ENCODE measurements around the gene SKAP1. TPM values are rescaled to one million over a fixed set of nuclear protein-coding genes. Genes with fewer than 3 reads are reported as not detected.
"Not testable (repeated sequence)": the region's sequence is repeated elsewhere in the genome, so short reads cannot be mapped to it uniquely, and the experiment has no call there.

The SKAP1 gene
- total and polyA plus RNA-seq, 2 donors (not counting 1 experiment from before 2014, with no cell fraction given), result not detected

DNA sequence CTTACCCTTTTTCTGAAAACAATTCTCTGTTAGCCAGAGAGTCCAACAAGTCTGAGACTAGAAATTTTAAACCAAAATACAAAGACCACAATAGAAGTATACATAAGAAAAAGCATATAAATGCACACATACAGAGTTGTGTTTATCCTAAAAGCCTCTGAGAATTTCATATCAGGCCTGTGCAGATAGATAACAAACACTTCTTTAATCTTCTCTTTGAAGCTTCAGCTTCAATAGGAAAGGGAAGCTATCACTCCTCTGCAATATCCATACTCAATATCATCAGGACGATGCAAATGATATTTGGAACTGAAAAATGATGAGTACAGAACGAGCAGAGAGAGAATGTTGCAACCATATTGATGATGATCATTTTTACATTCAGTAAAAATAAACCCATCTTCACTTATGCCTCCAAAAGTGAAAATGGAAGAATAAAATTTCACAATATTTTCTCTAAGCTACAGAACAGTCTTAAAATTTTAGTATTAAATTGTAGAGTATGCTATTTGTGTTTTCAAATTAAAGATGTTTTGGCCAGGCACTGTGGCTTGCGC, 61.6 kb downstream of the SKAP1 start:
- Histone ChIP-seq H3K9me3 (ENCODE audit: control insufficient read depth, insufficient read depth, low read depth, low read length) (no peaks in the 10 kb centered on the region), H3K4me2 (ENCODE audit: extremely low read depth, insufficient read depth, low read length) (no peak overlapping the region), H2AFZ (ENCODE audit: low read length) (no peak overlapping the region), H3K27me3 (ENCODE audit: control insufficient read depth, insufficient read depth, low read length) (peaks cover 2% of the 10 kb centered on the region), H3K4me1 (ENCODE audit: control insufficient read depth, extremely low read depth, insufficient read depth, low read length) (no peaks in the 10 kb centered on the region), H3K9ac (ENCODE audit: insufficient read depth, low read length) (no peak overlapping the region), H3K4me3 (replicated peaks in 1 of 4; ENCODE audit: control extremely low read depth in 1 of 4, insufficient read depth in 1 of 4, low read depth in 3 of 4, low read length in 4 of 4) (no peak overlapping the region), H4K20me1 (ENCODE audit: control insufficient read depth, extremely low read depth, insufficient read depth, low read length) (no peaks in the 10 kb centered on the region), H3K36me3 (ENCODE audit: control insufficient read depth, insufficient read depth, low read length) (no peaks in the 10 kb centered on the region), H3K27ac (ENCODE audit: insufficient read depth, low read length) (no peak overlapping the region), H3K79me2 (ENCODE audit: control insufficient read depth, insufficient read depth, low read length) (no peaks in the 10 kb centered on the region)
- no peak for TF ChIP-seq EZH2 (IDR thresholded peaks at IDR 0.05; ENCODE audit: low read length, missing control alignments)
- TF ChIP-seq, protein P1, sequence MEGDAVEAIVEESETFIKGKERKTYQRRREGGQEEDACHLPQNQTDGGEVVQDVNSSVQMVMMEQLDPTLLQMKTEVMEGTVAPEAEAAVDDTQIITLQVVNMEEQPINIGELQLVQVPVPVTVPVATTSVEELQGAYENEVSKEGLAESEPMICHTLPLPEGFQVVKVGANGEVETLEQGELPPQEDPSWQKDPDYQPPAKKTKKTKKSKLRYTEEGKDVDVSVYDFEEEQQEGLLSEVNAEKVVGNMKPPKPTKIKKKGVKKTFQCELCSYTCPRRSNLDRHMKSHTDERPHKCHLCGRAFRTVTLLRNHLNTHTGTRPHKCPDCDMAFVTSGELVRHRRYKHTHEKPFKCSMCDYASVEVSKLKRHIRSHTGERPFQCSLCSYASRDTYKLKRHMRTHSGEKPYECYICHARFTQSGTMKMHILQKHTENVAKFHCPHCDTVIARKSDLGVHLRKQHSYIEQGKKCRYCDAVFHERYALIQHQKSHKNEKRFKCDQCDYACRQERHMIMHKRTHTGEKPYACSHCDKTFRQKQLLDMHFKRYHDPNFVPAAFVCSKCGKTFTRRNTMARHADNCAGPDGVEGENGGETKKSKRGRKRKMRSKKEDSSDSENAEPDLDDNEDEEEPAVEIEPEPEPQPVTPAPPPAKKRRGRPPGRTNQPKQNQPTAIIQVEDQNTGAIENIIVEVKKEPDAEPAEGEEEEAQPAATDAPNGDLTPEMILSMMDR (conservative IDR thresholded peaks at IDR 0.05 in 1 of 2, IDR thresholded peaks at IDR 0.05 in 1 of 2; ENCODE audit: low read depth in 1 of 2, low read length in 2 of 2), result no peak
- no peak for DNase-seq (ENCODE audit: low read depth in 2 of 2)

DNA sequence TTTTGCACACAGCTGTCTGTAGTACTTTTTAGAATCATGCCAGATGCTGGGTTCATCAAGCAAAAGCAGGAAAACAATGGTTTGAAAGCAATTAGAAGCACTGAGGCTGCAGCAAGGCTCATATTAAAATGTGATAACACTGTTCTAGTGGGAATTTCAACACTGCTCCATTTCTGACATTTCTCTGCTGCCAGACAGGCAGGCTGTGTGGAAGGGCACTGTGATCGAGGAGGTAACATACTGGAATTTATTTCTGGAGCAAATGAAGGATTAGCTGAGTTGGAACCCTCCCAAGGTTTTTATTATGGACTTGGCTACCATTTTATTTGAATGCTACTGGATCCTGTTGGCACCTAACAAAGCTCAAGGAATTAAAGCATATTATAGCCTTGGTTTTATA, 66.9 kb downstream of the SKAP1 start:
- no peak overlapping the region for H3K9ac ChIP-seq (ENCODE audit: insufficient read depth, low read length)
- no peaks in the 10 kb centered on the region for H4K20me1 ChIP-seq (ENCODE audit: control insufficient read depth, extremely low read depth, insufficient read depth, low read length)
- H3K9me3 ChIP-seq (ENCODE audit: control insufficient read depth, insufficient read depth, low read depth, low read length), result no peaks in the 10 kb centered on the region
- DNase-seq (ENCODE audit: low read depth in 2 of 2), result no peak
- H3K4me2 ChIP-seq (ENCODE audit: extremely low read depth, insufficient read depth, low read length), result no peak overlapping the region
- TF ChIP-seq EZH2 (IDR thresholded peaks at IDR 0.05; ENCODE audit: low read length, missing control alignments), result no peak
- TF ChIP-seq, protein P1 (conservative IDR thresholded peaks at IDR 0.05 in 1 of 2, IDR thresholded peaks at IDR 0.05 in 1 of 2; ENCODE audit: low read depth in 1 of 2, low read length in 2 of 2), result no peak
- no peak overlapping the region for H3K27ac ChIP-seq (ENCODE audit: insufficient read depth, low read length)
- no peaks in the 10 kb centered on the region for H3K36me3 ChIP-seq (ENCODE audit: control insufficient read depth, insufficient read depth, low read length)
- H3K27me3 ChIP-seq (ENCODE audit: control insufficient read depth, insufficient read depth, low read length), result peaks cover 2% of the 10 kb centered on the region
- no peaks in the 10 kb centered on the region for H3K4me1 ChIP-seq (ENCODE audit: control insufficient read depth, extremely low read depth, insufficient read depth, low read length)
- H3K79me2 ChIP-seq (ENCODE audit: control insufficient read depth, insufficient read depth, low read length), result no peaks in the 10 kb centered on the region
- no peak overlapping the region for H2AFZ ChIP-seq (ENCODE audit: low read length)
- no peak overlapping the region for H3K4me3 ChIP-seq (replicated peaks in 1 of 4; ENCODE audit: control extremely low read depth in 1 of 4, insufficient read depth in 1 of 4, low read depth in 3 of 4, low read length in 4 of 4)

DNA sequence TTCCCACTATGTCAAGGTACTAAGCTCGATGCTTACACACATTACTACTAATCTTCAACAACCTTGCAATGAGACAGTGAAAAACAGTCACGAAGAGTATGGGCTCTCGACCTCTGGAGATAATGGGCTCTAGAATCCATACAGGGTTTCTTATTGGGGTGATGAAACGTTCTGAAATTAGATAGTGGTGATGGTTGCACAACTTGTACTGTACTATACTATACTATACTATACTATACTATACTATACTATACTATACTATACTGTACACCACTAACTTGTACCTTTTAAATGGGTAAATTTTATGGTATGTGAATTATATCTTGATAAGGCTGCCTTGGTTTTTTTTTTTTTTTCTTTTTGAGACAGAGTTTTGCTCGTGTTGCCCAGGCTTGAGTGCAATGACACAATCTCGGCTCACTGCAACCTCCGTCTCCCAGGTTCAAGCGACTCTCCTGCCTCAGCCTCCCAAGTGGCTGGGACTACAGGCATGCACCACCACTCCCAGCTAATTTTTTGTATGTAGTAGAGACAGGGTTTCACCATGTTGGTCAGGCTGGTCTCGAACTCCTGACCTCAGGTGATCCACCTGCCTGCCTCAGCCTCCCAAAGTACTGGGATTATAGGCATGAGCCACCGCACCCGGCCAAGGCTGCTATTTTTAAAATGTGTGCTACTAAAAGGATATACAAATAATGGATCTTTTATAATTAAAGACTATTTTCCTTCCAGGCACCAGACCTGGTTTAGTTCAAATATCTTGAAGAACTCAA, 69.0 kb downstream of the SKAP1 start:
- not testable (repeated sequence) for H3K27me3 ChIP-seq (ENCODE audit: control insufficient read depth, insufficient read depth, low read length); H2AFZ ChIP-seq (ENCODE audit: low read length); H3K4me3 ChIP-seq (replicated peaks in 1 of 4; ENCODE audit: control extremely low read depth in 1 of 4, insufficient read depth in 1 of 4, low read depth in 3 of 4, low read length in 4 of 4); H3K4me1 ChIP-seq (ENCODE audit: control insufficient read depth, extremely low read depth, insufficient read depth, low read length); H3K79me2 ChIP-seq (ENCODE audit: control insufficient read depth, insufficient read depth, low read length); H3K36me3 ChIP-seq (ENCODE audit: control insufficient read depth, insufficient read depth, low read length); H3K9me3 ChIP-seq (ENCODE audit: control insufficient read depth, insufficient read depth, low read depth, low read length); H3K9ac ChIP-seq (ENCODE audit: insufficient read depth, low read length); H3K4me2 ChIP-seq (ENCODE audit: extremely low read depth, insufficient read depth, low read length); H4K20me1 ChIP-seq (ENCODE audit: control insufficient read depth, extremely low read depth, insufficient read depth, low read length); H3K27ac ChIP-seq (ENCODE audit: insufficient read depth, low read length)
- peak in 1 of 2 donors; percentile 23 for DNase-seq (ENCODE audit: low read depth in 2 of 2)
